Stimulated activated CD8-positive, alpha-beta memory T cell treated with anti-CD3 and anti-CD28 coated beads, Interleukin-4, amount 100 ng/mL, for 4 hours (primary cell): Measurements from ENCODE around the gene NRXN2.

ENCODE experiments used
- DNase-seq, 2 donors: peaks; one replicate each; pipeline ENCODE4 v3.0.0-alpha.2; 2020; ENCODE audit warnings: low read depth in 2 of 2, low spot score in 1 of 2

The NRXN2 gene

DNA sequence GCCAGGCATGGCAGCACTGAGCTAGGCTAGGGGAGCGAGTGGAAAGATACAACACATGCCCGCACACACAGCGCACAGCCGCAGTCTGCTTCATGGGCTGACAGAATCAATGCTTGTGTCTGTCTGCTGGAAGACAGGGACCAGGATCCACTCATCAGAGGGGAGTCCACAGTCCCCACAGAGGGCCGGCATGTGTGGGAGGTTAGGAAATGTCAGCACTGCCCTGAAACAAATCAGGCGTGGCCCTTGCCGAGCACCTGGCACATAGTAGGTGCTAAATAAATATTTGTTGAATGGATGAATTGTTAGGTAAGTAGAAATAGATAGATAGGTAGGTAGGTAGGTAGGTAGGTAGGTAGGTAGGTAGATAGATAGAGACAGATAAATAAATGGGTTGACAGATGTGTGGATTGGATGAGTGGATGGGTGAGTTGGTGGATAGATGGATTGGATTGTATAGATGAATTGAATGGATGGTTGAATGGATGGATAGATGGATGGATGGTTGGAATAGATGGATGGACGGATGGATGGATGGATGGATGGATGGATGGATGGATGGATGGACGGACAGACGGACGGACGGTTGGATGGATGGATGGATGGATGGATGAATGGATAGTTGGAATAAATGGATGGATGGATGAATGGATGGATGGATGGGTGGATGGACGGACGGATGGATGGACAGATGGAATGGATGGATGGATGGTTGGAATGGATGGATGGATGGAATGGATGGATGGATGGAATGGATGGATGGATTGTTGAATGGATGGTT is 128.6 kb downstream of the NRXN2 start:
- DNase-seq = no peak

DNA sequence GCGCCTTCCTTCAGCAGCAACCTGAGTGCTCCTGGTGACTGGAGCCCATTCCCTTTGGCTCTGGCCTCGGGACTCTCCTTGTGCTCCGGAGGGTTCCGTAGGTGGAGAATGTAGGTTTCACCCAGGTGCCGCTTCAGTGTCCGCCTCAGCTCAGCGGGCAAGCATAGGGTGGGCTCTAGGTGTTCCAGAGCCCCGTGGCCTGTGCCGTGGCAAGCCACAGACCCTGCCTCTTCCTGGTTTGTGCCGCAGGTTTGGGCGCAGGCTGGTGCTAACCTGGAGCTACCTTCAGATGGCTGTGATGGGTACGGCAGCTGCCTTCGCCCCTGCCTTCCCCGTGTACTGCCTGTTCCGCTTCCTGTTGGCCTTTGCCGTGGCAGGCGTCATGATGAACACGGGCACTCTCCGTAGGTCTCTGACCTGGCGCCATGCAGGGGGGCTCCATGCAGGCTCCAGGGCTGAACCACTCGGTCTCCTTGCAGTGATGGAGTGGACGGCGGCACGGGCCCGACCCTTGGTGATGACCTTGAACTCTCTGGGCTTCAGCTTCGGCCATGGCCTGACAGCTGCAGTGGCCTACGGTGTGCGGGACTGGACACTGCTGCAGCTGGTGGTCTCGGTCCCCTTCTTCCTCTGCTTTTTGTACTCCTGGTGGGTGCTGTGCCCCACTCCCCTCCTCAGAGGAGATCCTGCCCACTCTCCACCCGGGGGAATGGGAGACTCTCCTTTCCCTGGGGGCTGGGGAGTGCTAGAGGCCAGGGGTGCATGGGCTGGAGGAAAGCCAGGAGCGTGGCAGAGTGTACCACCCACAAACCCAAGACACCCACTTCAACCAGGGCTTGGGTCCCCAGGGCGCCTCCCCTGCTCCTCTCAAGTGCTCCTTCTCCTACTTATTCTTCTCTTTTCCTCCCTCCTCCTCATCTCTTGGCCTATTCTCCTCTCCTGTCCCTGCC is 129.6 kb downstream of the NRXN2 start:
- DNase-seq = no peak

DNA sequence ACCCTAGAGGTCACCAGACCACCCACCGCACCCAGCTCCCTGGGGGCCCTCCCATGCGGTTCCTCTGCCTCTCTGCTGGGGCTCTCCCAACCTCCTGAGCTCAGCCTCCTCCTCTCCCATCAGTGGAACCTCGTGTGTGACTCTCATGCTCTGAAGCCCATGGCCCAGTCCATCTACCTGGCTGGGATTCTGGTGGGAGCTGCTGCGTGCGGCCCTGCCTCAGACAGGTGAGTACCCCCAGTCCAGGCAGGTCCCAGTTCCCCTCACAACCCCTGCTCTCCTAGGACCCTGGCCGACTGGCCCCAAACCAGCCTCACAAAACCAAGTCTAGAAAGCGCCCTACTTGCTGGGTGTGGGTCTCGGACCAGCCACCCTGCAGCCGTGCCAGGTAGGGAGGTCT is 130.3 kb downstream of the NRXN2 start:
- DNase-seq = no peak

DNA sequence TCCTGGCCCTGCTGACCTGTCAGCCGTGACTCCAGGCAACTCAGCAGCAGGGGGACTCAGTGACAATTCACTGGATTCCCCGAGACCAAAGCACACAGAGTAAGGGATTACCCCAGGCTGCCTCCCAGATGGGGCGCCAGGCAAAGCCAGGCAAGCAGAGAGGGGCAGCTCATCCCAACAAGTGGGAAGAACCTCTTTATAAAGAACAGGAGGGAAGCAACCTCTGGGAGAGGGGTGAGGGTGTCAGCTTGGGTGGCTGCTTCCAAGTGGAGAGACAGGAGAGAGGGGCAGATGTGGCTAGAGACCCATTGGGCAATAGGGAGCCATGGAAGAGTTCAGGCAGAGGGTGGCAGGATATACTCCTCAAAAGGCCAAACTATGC is 130.8 kb downstream of the NRXN2 start:
- no peak for DNase-seq

DNA sequence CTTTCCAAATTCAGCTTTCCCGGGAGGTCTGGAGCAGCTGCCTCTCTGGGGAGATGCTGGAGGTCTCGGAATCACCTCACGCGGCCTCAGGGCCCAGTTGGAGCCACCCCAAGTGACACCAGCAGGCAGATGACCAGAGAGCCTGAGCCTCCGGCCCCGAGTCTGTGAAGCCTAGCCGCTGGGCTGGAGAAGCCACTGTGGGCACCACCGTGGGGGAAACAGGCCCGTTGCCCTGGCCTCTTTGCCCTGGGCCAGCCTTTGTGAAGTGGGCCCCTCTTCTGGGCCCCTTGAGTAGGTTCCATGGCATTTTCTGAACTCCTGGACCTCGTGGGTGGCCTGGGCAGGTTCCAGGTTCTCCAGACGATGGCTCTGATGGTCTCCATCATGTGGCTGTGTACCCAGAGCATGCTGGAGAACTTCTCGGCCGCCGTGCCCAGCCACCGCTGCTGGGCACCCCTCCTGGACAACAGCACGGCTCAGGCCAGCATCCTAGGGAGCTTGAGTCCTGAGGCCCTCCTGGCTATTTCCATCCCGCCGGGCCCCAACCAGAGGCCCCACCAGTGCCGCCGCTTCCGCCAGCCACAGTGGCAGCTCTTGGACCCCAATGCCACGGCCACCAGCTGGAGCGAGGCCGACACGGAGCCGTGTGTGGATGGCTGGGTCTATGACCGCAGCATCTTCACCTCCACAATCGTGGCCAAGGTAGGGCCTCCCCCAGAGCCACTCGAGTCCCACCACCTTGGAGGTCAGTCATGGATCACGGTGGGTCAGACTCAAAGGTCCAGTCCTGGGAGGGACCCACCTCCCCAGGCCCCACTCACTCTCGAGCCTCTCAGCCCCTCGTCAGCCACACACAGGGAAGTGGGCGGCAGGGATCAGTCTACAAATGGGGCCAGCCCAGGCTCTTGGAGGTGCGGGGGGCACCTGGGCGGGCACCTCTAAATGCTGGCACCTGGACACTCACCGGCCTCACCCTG is 131.5 kb downstream of the NRXN2 start:
- no peak for DNase-seq

DNA sequence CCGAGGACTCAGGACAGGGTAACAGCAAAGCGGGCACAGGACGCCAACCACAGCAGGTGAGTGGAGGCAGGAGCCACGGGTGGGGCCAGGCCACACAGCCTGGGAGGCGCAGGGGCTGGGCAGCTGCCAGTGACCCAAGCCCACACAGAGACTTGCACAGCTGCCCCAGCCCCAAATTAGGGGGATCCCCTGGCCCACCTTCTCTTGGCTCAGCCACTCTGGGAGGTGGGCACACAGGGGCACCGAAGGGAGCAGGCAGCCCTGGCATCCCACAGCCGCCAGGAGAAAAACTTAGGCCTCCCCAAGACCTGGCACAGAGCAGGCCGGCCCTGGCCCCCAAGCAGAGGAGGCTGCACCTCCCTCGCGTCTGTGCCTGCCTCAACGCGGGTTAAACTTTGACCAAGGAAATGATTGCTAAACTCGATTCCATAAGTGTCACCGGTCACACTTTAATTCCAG is 132.2 kb downstream of the NRXN2 start, which contains the start of gene SLC22A12:
Gene SLC22A12 (plus strand): TSS at position 458 of the 459 bp plus-strand sequence. CDS start 337 bp downstream, outside the sequence.
- no peak for DNase-seq

DNA sequence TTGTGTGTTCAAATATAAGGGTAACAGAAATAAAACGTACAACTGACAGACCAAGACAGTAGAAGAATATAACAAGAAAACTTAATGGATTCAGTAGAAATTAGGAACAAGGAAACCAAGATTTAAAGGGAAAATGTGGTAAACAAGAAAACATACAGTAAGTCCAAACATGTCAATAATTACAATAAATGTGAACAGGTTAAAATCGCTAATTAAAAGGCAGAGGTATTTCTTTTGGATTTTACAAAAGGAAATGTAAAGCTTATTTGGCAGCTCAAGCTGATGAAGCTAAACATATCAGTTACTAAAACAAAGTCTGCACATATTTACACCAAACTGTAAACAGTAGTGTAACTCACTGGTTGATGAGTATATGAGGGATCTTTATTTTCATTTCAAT is 134.3 kb downstream of the NRXN2 start:
- DNase-seq = no peak

DNA sequence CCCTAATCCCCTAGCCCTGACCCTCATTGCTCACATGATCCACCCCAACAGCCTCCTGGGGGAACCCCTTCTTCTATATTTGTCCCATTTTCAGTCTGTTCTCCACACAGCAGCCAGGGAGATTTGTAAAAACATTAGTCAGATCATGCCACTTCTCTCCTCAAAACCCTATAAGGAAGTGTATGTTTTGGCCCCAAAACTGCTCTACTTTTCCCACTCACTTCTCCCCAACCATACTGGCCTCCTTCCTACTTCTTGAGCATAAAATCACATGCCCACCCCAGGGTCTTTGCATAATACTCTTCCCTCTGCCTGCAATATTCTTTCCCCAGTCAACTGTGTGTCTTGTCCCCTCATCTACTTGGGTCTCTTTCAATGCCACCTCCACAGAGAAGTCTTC is 136.6 kb downstream of the NRXN2 start:
- no peak for DNase-seq

DNA sequence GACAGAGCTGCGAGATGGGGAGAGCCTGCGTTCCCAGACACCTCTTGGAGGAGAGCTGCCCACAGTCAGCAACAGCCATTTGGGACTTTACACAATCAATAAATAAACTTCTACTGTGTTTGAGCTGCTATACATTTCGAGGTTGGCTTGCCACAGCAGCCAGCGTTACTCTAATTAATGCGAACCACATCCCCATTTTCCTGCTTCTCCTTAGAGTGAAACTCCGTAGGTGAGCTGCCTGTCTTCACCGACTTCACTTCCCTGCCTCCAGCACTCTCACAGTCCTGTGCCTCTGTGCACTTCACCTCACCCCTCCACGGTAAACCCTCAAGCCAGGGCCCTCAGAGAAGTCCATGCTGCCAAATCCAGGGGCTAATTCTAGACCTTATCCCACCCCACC is 137.8 kb downstream of the NRXN2 start:
- no peak for DNase-seq

DNA sequence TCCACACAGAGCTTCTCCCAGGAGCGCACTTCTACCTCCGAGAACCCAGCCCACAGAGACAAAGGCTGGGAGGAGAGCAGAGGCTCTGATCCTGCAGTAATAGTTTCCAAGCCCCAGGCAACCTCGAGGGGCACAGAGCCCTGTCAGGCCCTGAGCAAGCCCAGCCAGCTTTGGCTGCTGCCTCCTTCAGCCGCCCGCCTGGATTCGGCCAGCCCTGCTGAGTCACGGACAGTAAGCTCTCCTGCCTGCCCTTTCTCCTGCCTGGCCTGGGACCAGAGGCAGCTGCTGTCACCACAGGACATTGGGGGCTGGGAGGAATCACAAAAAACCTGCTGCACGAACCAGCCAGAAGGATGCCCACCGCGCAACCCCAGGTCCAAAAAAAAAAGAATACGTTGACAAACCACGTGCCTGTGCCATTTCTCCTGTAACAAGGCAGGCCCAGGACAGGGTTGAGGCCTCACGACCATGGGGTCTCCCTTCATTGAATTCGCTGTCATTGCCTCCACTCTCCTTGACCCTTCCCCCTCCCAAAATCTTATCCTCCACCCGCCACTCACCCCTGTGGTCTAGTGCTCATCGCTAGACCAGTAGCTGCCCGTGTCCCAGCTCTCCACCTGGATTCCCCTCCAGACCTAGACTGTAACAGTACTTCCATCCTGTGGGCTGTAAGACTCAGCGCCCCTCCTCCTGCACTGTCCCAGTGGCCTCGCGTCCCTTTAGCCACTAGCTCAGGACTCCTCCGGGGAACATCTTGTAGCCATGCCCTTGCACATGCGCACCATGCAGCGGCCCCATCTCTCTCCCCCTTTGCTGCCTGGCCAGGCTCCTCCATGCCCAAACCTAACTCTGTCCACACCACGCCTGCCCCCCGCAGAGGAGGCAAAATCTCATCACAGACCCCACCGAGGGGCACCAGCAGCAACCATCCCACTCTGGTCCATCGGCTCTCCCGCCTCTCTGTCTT is 139.4 kb downstream of the NRXN2 start:
- no peak for DNase-seq

DNA sequence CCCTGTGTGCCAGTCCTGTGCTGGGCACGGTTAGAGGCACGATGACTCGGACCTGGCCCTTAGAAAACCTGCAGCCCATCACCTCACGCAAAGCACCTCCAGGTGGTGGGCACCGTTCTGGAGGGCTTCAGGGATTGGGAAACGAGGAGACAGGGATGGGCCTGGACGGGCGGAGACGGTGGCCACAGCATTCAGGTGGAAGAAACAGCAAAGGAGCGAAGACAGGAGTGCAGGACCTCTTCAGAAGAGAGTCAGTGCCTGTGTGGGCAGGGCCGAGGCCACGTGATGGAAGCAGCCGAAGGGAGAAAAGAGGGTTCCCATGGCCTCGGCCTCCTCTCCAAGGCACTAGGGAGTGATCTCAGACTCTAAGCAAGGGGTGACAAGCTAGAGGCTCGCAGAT is 140.1 kb downstream of the NRXN2 start:
- DNase-seq = no peak

DNA sequence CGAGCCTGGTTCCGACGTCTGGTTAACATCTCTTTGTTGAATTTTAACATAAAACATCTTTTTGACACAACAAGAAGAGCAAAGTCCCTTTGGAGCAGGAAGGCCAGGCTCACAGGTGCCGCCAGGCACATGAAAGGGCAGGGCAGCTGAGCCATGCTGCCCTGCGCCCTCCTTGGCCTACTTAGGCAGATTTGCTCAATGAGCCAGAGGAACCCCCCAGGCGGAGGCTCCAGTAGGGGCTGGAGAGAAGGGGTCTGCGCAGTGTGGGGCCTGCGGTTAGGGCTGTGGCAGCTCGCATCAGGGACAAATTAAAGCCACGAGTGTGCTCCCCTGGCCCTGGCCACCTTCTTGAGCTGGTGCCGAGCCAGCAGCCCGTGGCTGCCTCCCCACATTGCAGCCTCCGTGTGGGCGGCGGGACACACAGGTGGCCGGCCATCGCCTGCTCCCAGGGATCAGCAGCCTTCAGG is 141.9 kb downstream of the NRXN2 start:
- no peak for DNase-seq

DNA sequence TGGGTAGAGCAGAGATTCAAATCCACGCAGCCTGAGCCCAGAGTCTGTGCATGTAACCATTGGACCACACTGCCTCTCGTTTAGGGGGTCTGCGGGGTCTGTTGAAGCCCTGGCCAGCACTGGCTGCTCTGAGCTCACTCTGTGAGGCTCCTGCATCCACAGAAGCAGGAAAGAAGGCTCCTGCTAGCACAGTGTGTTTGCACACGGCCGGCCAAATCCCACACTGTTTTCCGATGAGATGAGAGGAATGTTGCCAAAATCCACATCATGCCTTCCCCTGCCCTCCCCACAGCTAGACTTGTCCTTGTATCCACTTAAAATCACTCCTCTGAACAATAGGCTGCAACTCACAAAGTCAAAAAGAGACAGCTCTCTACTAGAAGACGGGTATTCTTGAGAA is 142.6 kb downstream of the NRXN2 start:
- DNase-seq = no peak

DNA sequence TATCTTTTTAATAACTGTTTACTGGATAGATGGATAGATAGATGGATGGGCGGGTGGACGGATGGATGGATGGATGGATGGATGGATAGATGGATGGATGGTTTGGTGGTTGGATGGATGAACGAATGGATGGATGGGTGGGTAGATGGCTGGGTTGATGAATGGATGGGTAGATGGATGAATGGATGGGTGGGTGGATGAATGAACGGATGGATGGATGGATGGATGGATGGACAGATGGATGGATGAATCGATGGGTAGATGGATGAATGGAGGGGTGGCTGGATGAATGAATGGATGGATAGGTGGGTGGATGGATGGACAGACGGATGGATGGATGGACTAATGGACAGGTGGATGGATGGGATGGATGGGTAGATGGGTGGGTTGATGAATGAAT is 145.8 kb downstream of the NRXN2 start:
- DNase-seq = no peak

DNA sequence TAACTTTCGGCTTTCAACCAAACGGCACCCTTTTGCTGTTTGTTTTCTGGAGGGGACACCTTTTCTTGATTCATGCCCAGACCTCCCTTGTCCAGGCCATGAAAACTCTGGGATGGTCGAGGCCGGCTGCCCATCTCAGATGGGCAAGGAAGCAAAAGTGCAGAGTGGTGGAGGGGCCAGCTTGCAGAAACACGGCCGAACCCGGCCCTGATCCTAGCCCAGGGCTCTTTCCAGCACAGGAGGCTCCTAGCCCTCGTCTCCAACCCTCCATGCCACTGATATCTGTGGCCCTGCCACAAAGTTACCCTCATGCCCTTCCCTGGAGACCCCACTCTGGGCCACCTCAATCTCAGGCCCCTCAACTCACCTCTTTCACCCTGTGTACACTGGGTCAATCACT is 150.9 kb downstream of the NRXN2 start:
- DNase-seq = no peak

DNA sequence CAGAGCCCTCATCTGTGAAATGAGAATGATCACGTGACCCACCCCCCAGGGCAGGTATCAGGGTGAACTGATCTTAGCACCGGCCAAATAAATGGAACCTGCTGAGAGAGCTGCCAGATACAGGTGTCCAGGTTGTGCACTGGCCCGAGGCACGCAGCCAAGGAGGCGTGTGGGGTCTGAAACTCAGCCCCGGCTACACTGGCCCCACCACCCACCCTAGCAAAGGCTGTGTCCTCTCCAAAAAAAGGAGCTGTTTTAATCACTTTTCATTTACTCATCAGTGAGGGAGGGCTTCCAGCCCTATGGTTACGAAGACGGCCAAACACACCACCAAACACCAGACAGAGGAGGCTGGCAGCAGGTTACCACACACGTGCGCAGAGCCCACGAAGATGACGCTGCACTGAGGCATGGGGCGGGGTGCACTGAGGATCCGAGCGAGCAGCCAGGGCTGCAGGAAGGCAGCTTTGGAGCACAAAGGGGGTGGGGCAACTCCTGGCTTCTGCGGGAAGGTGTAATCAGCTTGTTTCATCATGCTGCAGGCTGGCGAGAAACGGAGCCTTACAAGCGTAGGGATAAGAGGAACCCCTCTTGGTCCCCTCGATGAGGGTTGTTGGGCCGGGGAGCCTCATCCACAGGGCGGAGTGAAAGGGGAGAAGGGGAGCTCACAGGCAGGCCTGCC is 151.4 kb downstream of the NRXN2 start:
- DNase-seq = no peak

DNA sequence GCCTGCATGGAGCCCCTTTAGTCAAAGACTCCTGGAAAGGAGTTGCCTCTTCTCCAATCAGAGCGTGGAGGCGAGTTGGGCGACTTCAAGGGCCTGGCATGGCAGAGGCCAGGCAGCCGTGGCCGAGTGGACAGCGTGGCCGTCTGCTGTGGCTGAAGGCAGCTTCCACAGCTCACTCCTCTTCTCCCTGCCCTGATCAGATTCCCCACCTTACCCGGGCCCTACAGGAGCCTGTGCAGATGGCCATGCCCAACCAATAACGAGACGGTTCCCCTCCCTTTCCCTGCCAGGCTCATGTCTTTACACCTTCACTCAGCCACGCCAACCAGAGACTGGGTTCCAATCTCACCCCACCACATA is 152.0 kb downstream of the NRXN2 start:
- no peak for DNase-seq

DNA sequence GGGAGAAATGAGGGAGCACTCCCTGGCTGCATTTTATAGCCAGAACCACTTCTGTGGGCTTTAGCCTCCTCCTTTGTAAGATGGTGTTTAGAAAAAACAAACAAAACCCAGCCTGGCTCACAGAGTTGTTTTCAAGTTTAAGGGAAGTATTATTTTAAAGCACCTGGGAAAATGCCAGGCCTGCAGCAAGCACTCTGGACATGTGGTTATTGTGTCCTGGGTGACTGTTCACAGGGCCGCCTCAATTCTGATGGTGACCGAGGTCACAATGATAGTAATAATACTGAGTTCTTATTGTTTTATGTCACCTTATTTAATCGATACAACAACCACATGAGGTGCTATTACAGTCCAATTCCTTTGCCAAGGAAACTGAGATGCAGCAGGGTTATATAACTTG is 152.7 kb downstream of the NRXN2 start:
- DNase-seq = no peak

DNA sequence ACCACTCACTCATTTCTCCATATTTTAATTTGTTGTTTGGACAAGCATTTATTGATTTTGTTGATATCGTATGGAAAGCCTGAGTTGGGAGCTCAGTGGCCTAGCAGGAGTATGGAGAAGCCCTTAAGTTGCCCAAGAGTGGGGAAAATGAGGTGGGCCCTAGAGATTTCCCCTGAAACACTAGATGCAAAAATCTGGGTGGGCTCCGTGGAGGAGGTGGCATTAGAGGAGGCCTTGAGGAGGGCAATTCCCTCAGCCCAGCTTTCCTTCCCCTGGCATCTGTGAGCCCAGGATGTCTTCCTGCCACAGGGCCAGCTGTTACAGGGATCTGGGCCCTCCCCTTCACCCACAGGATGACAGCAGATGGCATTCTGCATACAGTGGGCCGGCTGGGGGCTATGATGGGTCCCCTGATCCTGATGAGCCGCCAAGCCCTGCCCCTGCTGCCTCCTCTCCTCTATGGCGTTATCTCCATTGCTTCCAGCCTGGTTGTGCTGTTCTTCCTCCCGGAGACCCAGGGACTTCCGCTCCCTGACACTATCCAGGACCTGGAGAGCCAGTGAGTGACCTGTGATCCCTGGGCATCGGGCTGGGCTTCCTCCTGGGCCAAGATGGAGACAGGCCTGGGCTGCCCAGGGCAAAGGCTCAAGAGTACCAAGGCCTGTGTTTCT is 153.6 kb downstream of the NRXN2 start:
- no peak for DNase-seq
